Neuronal stem cell (in vitro differentiated cells): ENCODE data around the gene B3GAT3.
"Not testable (repeated sequence)": the region's sequence is repeated elsewhere in the genome, so short reads cannot be mapped to it uniquely, and the experiment has no call there.

Source experiments
- DNase-seq: peaks from one replicate; pipeline ENCODE4 v3.0.0-alpha.2; 2013; ENCODE audit warnings: low spot score
- H2AFZ ChIP-seq: one replicate; pipeline ENCODE4 v1.6.1; 2013; ENCODE audit warnings: mild to moderate bottlenecking, low read length, inconsistent platforms
- H2AK5ac ChIP-seq: 2 replicates; pipeline ENCODE4 v1.6.1; 2013; ENCODE audit warnings: low read depth, mild to moderate bottlenecking, inconsistent platforms, low read length, moderate library complexity, mixed read lengths
- H2BK120ac ChIP-seq: 2 replicates; pipeline ENCODE4 v1.6.1; 2013; ENCODE audit warnings: low read depth, mild to moderate bottlenecking, inconsistent platforms, low read length, moderate library complexity, mixed read lengths
- H2BK12ac ChIP-seq: one replicate; pipeline ENCODE4 v1.6.1; 2013; ENCODE audit warnings: low read length, inconsistent platforms
- H2BK15ac ChIP-seq: 2 replicates; pipeline ENCODE4 v1.6.1; 2013; ENCODE audit warnings: mild to moderate bottlenecking, low read length, inconsistent platforms, mixed read lengths
- H2BK5ac ChIP-seq: one replicate; pipeline ENCODE4 v1.6.1; 2013; ENCODE audit warnings: inconsistent platforms, mild to moderate bottlenecking, low read length, moderate library complexity
- H3K14ac ChIP-seq: one replicate; pipeline ENCODE4 v1.6.1; 2013; ENCODE audit warnings: low read length, inconsistent platforms
- H3K18ac ChIP-seq: 2 replicates; pipeline ENCODE4 v1.6.1; 2013; ENCODE audit warnings: low read length, inconsistent platforms
- H3K23ac ChIP-seq: 2 replicates; pipeline ENCODE4 v1.6.1; 2013; ENCODE audit warnings: low read depth, mild to moderate bottlenecking, mixed read lengths, low read length, inconsistent platforms; ENCODE audit not compliant: poor library complexity
- H3K27ac ChIP-seq: replicated peaks from 3 replicates; pipeline ENCODE4 v1.5.1; 2013; ENCODE audit warnings: low read length, inconsistent platforms
- H3K27me3 ChIP-seq, 3 experiments: 2 replicates each; pipeline ENCODE4 v1.6.1; 2013; ENCODE audit warnings: low read length in 3 of 3, mild to moderate bottlenecking in 2 of 3, inconsistent platforms in 1 of 3, low read depth in 1 of 3, mixed read lengths in 1 of 3, moderate library complexity in 1 of 3; ENCODE audit not compliant: control insufficient read depth in 3 of 3, insufficient read depth in 3 of 3
- H3K36me3 ChIP-seq, 2 donors: replicated peaks in 1 of 2; 2 replicates each; pipeline ENCODE4 v1.6.1; 2013; ENCODE audit warnings: low read length in 2 of 2; ENCODE audit not compliant: control insufficient read depth in 2 of 2, insufficient read depth in 2 of 2
- H3K4ac ChIP-seq: 2 replicates; pipeline ENCODE4 v1.6.1; 2013; ENCODE audit warnings: inconsistent platforms, mild to moderate bottlenecking, low read length, moderate library complexity
- H3K4me1 ChIP-seq, 2 donors: 1 replicate in 1 of 2; 2 replicates in 1 of 2; pipeline ENCODE4 v1.6.1; 2013; ENCODE audit warnings: low read length in 2 of 2, low read depth in 1 of 2; ENCODE audit not compliant: control insufficient read depth in 2 of 2, insufficient read depth in 1 of 2
- H3K4me2 ChIP-seq: one replicate; pipeline ENCODE4 v1.6.1; 2013; ENCODE audit warnings: mild to moderate bottlenecking, low read length, inconsistent platforms; ENCODE audit not compliant: insufficient read depth, poor library complexity, severe bottlenecking
- H3K4me3 ChIP-seq, 2 donors: 2 replicates each; pipeline ENCODE4 v1.5.1; 2013; ENCODE audit warnings: low read length in 2 of 2, mild to moderate bottlenecking in 2 of 2, inconsistent platforms in 1 of 2, moderate library complexity in 1 of 2
- H3K79me1 ChIP-seq: one replicate; pipeline ENCODE4 v1.6.1; 2013; ENCODE audit warnings: low read depth, mild to moderate bottlenecking, inconsistent platforms, low read length, moderate library complexity
- H3K9ac ChIP-seq: one replicate; pipeline ENCODE4 v1.6.1; 2013; ENCODE audit warnings: mild to moderate bottlenecking, low read depth, low read length, inconsistent platforms; ENCODE audit not compliant: poor library complexity
- H3K9me3 ChIP-seq, 2 donors: replicated peaks in 1 of 2; 2 replicates each; pipeline versions ENCODE3 to v1.6.1; 2013; ENCODE audit warnings: low read length in 2 of 2, mild to moderate bottlenecking in 2 of 2, inconsistent platforms in 1 of 2, low read depth in 1 of 2, mixed read lengths in 1 of 2, moderate library complexity in 1 of 2; ENCODE audit not compliant: control insufficient read depth in 2 of 2, insufficient read depth in 1 of 2
- H4K8ac ChIP-seq: one replicate; pipeline ENCODE4 v1.6.1; 2013; ENCODE audit warnings: low read depth, mild to moderate bottlenecking, inconsistent platforms, low read length, moderate library complexity
- H4K91ac ChIP-seq: one replicate; pipeline ENCODE4 v1.6.1; 2013; ENCODE audit warnings: low read length, low read depth, mild to moderate bottlenecking, inconsistent platforms; ENCODE audit not compliant: poor library complexity
- WGBS, 2 donors: extraction: QIAGEN DNeasy Blood & Tissue Kit; methylation state at CpG; one replicate each; pipeline ENCODE4 v1.1.7; 2013; ENCODE audit warnings: missing lambda C conversion rate in 2 of 2, mixed read lengths in 1 of 2; ENCODE audit not compliant: insufficient read length in 2 of 2, insufficient replicate concordance in 1 of 2; ENCODE audit errors: extremely low coverage in 2 of 2; 5-methylcytosine and 5-hydroxymethylcytosine counted together

B3GAT3 gene

DNA sequence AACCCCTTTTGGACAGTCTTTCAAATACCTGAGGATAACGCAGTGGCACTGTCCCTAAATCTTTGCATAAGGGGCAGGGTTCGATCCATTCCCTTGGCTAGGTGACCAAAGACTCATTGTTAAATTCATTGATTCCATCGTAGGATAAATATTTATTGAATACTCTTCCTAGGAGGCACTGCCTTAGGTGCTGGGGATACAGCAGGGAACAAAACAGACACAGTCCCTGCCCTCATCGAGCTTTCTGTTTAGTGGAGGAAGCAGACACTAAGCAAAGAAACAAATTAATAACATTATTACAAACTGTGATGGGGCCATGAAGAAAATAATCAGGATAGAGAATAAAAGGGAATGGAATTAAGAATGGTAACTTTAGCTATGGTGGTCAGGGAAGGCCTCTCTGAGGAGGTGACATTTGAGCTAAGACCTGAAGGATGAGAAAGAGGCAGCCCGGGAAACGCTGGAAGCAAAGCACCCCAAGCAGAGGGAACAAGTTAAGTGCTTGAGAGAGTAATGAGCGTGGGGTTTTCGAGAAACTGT, 689 bp downstream of the B3GAT3 start:
- Histone ChIP-seq H2AK5ac (no peak overlapping the region), H3K9me3 (no peaks in the 10 kb centered on the region), H3K36me3 (peaks cover 20 to 51% of the 10 kb centered on the region in 2 donors), H3K79me1 (peaks cover 2% of the 10 kb centered on the region), H2BK15ac (no peak overlapping the region), H2AFZ (peak overlapping the region; percentile 88), H3K9ac (peak overlapping the region; percentile 94), H3K23ac (peak overlapping the region; percentile 66), H2BK5ac (peak overlapping the region; percentile 91), H3K4me3 (peak overlapping the region; percentile 64 to 81), H3K14ac (no peak overlapping the region), H3K4me2 (peak overlapping the region; percentile 67), H3K27ac (peak overlapping the region; percentile 66), H4K91ac (no peak overlapping the region), H3K18ac (peak overlapping the region; percentile 87), H3K4ac (no peak overlapping the region), H2BK120ac (peak overlapping the region; percentile 47), H3K27me3 (no peaks in the 10 kb centered on the region), H2BK12ac (no peak overlapping the region), H4K8ac (no peak overlapping the region), H3K4me1 (peaks cover 3% of the 10 kb centered on the region in 2 donors)
- no peak for DNase-seq
- no CpG with 5 or more reads among the region's 8 CpGs for WGBS, 2 donors

- not testable (repeated sequence) for H3K4me2 ChIP-seq, H2BK120ac ChIP-seq, H2AK5ac ChIP-seq, H3K18ac ChIP-seq, DNase-seq, H3K4me1 ChIP-seq, H3K79me1 ChIP-seq, H4K91ac ChIP-seq, H4K8ac ChIP-seq, H2BK15ac ChIP-seq, H3K14ac ChIP-seq, H3K9ac ChIP-seq, H3K4me3 ChIP-seq, H3K27ac ChIP-seq, H3K23ac ChIP-seq, H2AFZ ChIP-seq, H3K9me3 ChIP-seq, H3K4ac ChIP-seq, H3K27me3 ChIP-seq, H2BK12ac ChIP-seq
- Histone ChIP-seq H3K36me3 (peaks cover 8 to 39% of the 10 kb centered on the region in 2 donors), H2BK5ac (peak overlapping the region; percentile 53)
- no CpG with 5 or more reads among the region's 14 CpGs for WGBS, 2 donors
Measured at GRCh38 chr11:62616957-62617356, 4.8 kb downstream of the B3GAT3 start.

DNA sequence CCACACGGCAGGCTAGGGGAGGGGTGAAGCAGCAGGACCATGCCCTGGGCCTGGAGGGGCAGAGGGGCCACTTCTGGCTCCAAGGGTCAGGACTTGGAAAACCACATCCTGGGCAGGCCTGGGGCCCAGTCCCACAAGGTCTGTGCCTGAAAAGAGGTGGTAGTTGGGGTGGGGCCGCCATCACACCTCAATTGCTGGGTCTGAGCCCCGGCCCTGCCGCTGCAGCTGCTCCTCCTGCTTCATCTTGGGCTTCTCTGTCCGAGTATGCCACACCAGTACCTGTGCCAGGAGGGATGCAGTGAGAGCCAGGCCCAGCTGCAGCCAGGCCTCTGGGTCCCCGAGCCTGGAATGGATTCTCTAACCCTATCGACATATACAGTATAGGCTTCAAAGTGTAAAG, 6.3 kb downstream of the B3GAT3 start:
- no peak overlapping the region for H2AK5ac ChIP-seq
- peak overlapping the region; percentile 30 for H3K9ac ChIP-seq
- no CpG with 5 or more reads among the region's 7 CpGs for WGBS, 2 donors

GRCh38 chr11:62614275-62614674, 7.5 kb downstream of the B3GAT3 start:
- peaks cover 8 to 15% of the 10 kb centered on the region in 2 donors for H3K4me1 ChIP-seq
- DNase-seq, result no peak
- H2BK120ac ChIP-seq, result no peak overlapping the region
- H3K27me3 ChIP-seq, result no peaks in the 10 kb centered on the region
- H3K36me3 ChIP-seq, result peaks cover 8 to 33% of the 10 kb centered on the region in 2 donors
- no peak overlapping the region for H3K4ac ChIP-seq
- no peak overlapping the region for H3K9ac ChIP-seq
- H3K79me1 ChIP-seq, result peaks cover 3% of the 10 kb centered on the region
- H4K91ac ChIP-seq, result no peak overlapping the region
- H2AK5ac ChIP-seq, result no peak overlapping the region
- H2BK5ac ChIP-seq, result no peak overlapping the region
- no peak overlapping the region for H3K23ac ChIP-seq
- H2BK15ac ChIP-seq, result no peak overlapping the region
- no peak overlapping the region for H3K4me2 ChIP-seq
- H3K9me3 ChIP-seq, result peaks cover 0 to 2% of the 10 kb centered on the region in 2 donors
- H3K27ac ChIP-seq, result no peak overlapping the region
- no peak overlapping the region for H2AFZ ChIP-seq
- H3K4me3 ChIP-seq, result no peak overlapping the region
- H4K8ac ChIP-seq, result no peak overlapping the region
- H2BK12ac ChIP-seq, result no peak overlapping the region
- H3K14ac ChIP-seq, result no peak overlapping the region
- H3K18ac ChIP-seq, result no peak overlapping the region
- WGBS, 2 donors, result no CpG with 5 or more reads among the region's 8 CpGs

More for the DNA sequence above, 6.3 kb downstream of the B3GAT3 start:
- H3K36me3 ChIP-seq, result peaks cover 8 to 37% of the 10 kb centered on the region in 2 donors
- H4K91ac ChIP-seq, result no peak overlapping the region
- H2BK12ac ChIP-seq, result no peak overlapping the region
- no peak for DNase-seq
- H3K14ac ChIP-seq, result no peak overlapping the region
- no peak overlapping the region for H2BK120ac ChIP-seq
- H3K18ac ChIP-seq, result no peak overlapping the region
- H3K9me3 ChIP-seq, result no peaks in the 10 kb centered on the region
- H4K8ac ChIP-seq, result no peak overlapping the region
- no peak overlapping the region for H3K23ac ChIP-seq
- H3K27me3 ChIP-seq, result no peaks in the 10 kb centered on the region
- H2BK5ac ChIP-seq, result no peak overlapping the region
- H3K27ac ChIP-seq, result no peak overlapping the region
- H3K4me3 ChIP-seq, result no peak overlapping the region
- no peak overlapping the region for H3K4ac ChIP-seq
- no peak overlapping the region for H2BK15ac ChIP-seq
- no peak overlapping the region for H3K4me2 ChIP-seq
- peaks cover 8 to 15% of the 10 kb centered on the region in 2 donors for H3K4me1 ChIP-seq
- H3K79me1 ChIP-seq, result peaks cover 3% of the 10 kb centered on the region
- H2AFZ ChIP-seq, result no peak overlapping the region
